MV-4-11 (cell line): ENCODE measurements around the gene MORN3.
"Not testable (repeated sequence)": the region's sequence is repeated elsewhere in the genome, so short reads cannot be mapped to it uniquely, and the experiment has no call there.

Experiments used
- DNase-seq: peaks from one replicate; lab custom pipeline; 2025; lab: John Stamatoyannopoulos, UW

The MORN3 gene

DNA sequence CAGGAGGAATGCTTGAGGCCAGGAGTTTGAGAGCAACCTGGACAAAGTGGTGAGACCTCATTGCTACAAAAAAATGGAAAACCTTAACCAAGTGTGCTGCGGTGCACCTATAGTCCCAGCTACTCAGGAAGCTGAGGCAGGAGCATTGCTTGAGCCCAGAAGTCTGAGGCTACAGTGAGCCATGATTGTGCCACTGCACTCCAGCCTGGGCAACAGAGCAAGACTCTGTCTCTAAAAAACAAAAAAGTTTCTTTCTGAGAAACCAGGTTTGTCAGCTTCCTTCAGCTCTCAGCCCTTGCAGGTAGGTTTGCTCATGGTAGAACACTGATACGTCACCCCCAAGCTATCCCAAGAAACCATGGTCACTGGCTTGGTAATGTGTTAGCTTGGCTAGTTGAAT lies 20.0 kb upstream of the MORN3 start:
- no peak for DNase-seq

DNA sequence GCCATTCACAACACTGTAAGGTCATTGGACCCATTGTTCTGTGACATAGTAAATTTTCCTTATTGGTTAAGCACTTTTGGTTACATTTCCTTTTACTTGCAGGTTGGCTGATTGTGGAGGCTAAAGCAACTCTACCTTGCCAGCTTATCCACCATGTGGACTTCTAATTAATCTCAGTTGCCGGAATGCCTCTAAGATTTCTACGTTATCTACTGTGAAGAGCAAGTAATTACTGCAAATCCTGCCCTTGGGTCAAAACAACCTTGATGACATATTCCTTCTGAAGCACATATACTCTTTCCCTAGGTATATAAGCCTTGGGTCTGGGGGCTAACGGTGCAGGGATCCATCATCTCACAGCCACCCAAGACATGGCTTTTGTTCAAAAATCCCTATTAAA lies 19.5 kb upstream of the MORN3 start:
- no peak for DNase-seq

DNA sequence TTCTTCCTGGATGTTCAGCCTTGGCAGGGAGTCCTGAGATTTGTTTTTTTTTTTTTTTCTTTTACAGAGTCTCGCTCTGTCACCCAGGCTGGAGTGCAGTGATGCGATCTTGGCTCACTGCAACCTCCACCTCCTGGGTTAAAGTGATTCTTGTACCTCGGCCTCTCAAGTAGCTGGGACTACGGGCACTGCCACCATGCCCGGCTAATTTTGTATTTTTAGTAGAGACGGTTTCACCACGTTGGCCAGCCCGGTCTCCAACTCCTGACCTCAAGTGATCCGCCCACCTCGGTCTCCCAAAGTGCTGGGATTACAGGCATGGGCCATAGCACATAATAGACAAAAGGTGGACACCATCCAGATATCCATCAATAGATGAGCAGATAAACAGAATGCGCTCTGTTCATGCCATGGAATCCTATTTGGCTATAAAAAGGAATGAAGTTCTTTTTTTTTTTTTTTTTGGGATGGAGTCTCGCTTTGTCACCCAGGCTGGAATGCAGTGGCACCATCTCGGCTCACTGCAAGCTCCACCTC lies 10.3 kb upstream of the MORN3 start:
- DNase-seq: not testable (repeated sequence)

DNA sequence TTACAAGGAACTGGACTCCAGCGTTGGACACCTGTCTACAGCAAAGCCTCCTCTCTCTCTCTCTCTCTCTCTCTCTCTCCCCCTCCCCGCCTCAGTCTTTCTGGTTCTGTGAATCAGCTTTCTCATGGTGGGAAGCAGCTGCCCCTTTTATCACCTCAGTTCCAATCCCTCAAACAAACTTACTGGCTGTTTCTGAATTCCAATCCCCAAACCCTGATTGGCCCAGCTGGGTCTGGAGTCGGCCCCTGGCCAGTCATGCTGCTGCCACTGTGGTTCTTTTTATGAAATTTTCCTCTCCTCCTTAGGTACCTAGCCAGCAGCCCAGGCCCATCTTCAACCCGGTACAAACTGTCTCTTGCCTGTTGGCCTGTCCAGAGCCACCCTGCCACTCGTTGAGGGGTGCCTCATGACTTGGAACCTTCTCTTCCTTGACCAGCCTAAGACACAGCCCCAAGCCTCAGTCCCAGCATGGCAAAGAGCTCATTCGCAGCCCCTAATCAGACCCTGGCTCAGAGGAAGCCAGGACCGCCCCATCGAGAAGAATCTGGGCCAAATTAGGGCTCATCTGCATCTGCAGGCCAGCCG lies 9.4 kb upstream of the MORN3 start:
- no peak for DNase-seq

DNA sequence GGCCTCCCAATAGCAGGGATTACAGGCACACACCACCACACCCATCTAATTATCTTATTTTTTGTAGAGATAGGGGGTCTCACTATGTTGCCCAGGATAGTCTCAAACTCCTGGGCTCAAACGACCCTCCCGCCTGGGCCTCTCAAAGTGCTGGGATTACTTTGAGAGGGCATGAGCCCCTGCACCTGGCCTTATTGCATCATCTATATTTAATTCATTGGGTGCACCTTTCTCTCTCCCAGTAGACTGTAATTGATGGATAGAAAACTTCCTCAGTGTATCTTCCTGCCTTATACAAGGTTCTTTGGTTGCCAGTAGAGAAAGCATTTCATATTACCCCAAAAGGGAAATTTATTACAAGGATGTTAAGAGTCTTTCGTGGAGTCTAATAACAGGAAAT lies 8.9 kb upstream of the MORN3 start:
- DNase-seq: no peak

DNA sequence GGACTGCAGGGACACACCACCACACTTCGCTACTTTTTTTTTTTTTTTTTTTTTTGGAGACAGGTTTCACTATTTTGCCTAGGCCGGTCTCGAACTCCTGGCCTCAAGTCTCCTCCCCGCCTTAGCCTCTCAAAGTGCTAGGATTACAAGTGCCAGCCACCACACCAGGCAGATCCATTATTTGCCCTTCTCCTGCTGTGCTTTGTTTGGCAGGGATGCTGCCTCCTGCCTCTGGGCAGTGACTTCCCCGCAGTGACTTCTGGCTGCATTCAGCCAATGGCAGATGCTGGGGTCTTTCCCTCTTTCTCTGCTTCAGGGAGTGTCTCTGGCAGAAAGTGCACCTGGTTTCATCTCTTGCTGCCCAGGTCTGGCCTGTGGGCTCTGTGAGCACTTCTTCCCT lies 6.7 kb upstream of the MORN3 start:
- DNase-seq: no peak

DNA sequence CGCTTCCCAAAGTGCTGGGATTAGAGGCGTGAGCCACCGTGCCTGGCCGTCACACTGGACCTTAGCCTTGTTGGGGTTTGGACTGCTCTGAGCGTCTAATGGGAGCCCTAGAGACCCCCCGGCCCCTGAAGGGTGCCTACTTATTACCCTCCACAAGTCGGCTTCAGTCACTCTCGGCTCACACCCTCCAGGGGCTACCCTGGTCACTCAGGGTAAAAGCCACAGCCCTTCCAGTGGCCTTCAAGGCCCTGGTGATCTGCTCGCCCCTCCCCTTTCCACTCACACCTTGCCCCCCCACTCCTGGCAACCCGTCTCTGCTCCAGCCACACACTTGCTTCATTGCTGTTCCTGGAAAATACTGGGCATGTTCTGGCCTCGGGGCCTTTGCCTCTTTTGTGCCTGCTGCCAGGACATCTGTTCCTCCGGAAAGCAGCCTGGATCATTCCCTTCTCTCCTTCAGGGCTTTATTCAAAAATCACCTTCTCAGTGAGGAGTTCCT lies 3.6 kb upstream of the MORN3 start:
- no peak for DNase-seq

DNA sequence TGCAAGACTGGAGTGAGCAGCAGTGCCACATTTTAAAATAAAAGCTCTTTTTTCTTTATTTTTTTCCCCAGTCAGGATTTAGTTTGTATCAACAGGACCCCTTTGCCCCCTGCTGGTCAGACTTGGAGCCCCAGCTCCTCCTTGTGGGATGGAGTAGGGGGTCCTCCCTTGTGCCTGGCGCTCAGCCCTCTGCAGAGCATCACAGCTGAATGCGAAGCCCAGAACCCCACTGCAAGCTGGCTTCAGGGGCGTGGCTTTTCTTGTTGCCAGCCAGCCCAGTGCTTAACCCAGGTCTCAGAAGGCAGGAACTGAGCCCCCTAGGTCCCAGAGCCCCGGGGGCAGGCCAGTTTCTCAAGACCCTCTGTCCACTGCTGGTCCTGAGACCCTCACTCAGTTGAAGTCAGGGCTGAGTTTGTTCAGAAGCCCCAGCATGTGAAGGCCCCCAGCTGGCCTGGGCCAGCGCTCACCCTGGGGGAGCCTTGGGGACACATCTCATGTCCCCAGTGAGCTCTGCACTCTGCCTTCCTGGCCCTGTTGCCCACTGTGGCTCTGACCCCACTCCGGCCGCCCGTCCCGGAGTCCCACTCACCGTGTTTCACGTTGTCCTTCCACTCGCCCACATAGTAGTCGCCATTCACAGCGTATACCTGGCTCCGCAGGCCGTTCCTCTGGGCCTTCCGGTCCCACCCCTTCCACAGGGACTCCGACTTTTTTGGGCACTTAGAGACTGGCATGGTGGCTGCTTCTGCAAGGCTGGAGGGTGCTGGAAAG lies 519 bp downstream of the MORN3 start:
- peak; percentile 23 for DNase-seq

DNA sequence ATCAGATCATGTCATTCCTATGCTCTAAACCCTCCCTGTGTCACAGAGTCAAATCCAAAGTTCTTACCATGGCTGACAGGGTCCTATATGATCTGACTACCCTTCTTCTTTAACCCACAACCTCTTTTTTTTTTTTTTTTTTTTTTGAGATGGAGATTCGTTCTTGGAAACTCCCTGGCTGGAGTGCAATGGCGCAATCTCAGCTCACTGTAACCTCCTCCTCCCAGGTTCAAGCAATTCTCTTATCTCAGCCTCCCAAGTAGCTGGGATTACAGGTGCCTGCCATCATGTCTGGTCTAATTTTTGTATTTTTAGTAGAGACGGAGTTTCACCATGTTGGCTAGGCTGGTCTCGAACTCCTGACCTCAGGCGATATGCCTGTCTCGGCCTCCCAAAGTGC lies 2.6 kb downstream of the MORN3 start:
- DNase-seq: not testable (repeated sequence)

DNA sequence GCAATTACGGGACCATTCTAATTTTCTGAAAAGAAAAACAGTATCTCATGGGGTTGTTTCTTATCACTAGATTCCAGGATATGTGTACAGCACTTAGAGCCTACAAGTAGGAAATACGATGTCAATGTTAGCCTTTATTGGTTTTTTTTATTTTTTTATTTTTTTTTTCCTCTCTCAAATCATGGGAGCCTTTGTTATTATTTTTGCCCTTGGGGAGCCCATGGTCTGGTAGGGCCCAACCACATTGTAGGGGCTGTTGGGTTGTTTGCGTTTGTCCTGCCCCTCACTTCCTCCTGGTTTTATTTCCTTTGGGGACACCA lies 5.9 kb downstream of the MORN3 start:
- no peak for DNase-seq

DNA sequence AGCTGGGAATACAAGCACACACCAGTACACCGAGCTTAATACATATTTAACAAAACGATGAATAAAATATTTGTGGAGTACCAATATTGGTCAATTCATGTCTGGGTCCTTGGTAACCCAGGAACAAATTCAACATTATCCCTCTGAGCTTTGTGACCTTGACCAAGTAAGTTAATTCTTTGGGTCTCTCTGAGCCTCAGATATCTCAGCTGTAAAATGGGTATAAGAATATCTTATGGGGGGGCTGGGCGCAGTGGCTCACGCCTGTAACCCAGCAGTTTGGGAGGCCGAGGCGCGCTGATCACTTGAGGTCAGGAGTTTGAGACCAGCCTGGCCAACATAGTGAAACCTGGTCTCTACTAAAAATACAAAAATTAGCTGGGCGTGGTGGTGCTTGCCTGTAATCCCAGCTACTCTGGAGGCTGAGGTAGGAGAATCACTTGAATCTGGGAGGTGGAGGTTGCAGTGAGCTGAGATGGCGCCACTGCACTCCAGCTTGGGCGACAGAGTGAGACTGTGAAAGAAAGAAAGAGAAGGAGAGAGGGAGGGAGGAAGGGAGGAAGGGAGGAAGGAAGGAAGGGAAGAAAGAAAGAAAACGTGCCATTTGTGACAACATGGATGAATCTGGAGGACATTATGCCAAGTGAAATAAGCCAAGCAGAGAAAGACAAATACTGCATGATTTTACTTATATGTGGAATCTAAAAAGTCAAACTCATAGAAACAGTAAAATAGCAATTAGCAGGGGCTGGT lies 7.9 kb downstream of the MORN3 start:
- not testable (repeated sequence) for DNase-seq

DNA sequence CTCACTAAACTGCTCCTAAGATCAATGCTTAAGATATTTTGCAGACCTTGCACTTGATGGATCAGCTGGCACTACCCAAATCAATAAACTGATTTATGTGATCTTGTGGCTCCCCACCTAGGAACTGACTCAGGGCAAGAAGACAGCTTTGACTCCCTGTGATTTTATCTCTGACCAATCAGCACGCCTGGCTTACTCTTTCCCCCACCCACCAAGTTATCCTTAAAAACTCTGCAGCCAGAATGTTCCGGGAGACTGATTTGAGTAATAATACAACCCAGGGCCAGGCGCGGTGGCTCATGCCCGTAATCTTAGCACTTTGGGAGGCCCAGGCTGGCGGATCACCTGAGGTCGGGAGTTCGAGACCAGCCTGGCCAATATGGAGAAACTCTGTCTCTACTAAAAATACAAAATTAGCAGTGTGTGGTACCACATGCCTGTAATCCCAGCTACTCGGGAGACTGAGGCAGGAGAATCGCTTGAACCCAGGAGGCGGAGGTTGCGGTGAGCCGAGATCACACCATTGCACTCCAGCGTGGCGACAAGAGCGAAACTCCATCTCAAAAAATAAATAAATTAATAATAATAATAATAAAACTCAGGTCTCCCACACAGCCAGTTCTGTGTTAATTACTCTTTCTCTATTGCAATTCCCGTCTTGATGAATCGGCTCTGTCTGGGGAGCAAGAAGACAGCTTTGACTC lies 12.0 kb downstream of the MORN3 start:
- no peak for DNase-seq

DNA sequence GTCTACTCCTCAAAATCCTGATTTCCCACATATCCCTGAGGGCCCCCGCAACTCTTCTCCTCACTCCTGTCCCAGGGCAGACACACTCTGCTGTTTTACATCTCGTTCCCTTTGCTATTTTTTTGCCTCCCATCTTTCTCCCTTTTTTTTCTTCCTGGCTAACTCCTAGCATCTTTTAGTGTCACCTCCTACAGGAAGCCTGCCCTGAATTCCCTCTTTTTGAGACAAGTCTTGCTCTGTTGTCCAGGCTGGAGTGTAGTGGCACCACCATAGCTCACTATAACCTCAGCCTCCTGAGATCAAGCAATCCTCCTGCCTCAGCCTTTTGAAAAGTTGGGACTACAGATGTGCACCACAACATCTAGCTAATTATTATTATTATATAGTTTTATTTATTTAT lies 13.3 kb downstream of the MORN3 start:
- no peak for DNase-seq

DNA sequence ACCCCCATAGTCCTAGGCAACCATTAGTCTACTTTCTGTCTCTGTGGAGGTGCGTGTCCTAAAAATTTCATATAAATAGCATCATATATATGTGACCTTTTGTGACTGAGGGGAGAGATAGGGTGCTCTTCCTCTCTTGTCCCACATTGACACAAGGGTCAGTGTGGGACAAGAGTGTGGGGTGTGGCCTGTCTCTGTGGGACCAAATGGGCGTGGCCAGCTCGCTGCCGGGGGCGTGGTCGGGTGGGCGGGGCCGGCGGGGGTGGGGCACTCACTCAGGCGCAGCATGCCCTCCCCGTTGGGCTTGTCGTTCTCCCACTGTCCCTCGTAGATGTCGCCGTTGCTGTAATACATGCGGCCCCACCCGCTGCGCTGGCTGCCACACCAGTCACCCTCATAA lies 15.5 kb downstream of the MORN3 start:
- no peak for DNase-seq

DNA sequence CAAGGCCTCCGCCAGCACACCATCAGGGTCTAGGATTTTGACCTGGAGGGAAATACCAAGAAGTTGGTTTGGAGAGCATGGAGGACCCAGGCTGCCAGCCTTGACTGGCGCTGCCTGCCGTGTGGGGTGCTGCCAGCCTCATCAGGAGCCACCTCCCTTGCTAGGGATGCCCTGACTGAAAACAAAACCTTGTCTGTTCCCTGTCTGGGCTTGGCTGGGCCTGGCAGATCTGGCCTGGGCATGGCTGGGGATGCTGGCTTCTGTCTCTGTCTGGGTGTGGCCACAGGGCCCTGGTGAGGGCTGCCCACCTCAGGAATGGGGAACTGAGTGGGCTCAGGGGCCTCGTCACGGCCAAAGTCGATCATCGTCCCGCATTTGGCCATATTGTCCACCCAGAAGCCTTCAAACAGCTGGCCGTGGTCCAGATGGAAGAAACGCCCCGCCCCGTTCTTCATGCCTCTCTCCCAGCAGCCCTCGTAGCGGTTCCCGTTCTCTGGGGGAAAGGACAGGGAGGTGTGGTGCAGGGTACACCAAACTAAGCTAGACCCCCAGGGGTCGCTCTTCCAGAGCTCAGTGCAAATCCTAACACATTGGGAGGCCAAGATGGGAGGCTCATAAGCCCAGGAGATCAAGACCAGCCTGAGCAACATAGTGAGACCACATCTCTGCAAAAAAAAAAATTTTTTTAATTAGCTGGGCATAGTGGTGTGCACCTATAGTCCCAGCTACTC lies 16.5 kb downstream of the MORN3 start:
- peak; percentile 14 for DNase-seq

DNA sequence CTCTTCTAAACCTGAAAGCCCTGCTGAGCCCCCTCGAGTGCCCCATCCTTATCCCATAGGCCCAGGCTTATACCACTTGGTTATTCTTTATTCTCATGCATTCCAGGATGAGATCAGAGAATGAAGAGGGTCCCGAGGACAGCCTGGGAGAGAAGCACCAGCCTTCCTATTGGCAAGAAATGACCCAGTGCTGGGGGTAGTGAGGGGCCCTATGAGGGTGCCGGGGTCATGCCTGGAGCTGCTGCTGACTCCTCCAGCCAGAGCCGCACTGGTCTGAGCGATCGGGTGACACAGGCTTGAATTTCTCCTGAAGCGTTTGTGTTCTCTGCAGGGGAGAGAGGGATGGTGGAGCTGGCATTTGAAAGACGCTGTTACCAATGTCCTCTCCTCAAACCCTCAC lies 18.1 kb downstream of the MORN3 start:
- DNase-seq: no peak

DNA sequence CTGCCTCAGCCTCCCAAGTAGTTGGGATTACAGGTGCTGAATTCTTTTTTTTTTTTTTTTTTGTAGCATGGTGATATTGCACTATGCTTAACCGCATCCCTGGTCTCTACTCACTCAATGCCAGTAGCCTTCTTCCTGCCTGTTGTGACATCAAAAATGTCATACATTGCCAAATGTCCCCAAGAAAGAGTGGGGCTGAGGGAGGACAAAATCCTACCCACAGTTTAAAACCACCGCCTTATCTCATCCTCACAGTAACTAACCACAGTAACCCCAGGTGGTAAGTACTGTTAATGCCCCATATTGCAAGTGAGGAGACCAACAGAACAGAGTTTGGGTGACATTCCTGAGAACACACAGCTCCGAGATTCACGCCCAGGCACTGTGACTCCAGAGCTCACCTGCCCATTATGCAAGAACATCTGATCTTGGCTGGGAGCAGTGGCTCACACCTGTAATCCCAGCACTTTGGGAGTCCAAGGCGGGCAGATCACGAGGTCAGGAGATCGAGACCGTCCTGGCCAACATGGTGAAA lies 19.6 kb downstream of the MORN3 start:
- DNase-seq: peak; percentile 98

DNA sequence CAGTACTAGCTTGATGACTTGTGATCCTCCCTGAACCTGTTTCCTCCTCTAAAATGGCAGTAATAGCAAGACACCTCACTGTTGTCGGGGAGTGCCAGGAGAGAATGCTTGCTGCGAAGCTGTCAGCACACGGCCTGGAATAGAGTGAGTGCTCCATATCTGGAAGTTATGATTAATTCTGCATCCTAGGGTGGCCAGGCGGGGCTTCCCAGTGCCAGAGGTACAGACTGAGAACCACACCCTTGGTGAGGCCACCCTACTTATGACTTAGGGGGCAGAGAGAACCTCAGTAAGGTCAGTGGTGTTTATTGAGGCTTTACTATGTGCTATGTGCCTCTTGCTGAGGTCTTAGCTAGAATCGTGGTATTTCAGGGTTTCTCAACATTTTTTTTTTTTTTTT lies 20.1 kb downstream of the MORN3 start:
- peak; percentile 76 for DNase-seq

DNA sequence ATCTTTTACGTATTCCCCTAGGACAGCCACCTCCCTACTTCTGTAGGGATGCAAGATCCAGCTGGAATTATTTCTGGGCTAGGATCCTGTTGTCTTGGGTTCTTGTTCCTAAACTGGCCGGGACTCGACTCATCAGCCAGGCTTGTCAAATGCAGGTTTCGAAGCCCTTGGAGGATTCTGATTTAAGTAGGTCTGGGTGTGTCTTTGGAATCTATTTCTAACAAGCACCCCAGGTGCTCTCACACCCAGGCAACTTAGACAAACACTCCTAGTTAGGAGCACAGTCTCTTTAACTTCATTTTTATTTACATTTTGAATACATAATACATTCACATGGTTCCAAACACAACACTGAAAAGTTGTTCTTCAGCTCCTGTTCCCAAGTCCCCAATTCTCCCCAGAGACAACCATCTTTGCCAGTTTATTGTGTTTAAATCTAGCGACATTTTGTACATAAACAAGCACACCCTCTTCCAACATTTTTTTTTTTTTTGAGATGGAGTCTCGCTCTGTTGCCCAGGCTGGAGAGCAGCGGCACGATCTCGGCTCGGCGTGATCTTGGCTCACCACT lies 20.9 kb downstream of the MORN3 start:
- DNase-seq: no peak

DNA sequence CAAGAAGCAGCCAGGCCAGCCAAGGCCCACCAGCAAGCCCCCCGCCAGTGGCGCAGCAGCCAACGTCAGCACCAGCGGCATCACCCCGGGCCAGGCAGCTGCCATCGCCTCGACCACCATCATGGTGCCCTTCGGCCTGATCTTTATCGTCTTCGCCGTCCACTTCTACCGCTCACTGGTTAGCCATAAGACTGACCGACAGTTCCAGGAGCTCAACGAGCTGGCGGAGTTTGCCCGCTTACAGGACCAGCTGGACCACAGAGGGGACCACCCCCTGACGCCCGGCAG lies 28.2 kb downstream of the MORN3 start:
- DNase-seq: no peak
